Keratinocyte (primary cell): ENCODE results near the gene SMTN. TPM values are rescaled to one million over a fixed set of nuclear protein-coding genes. Genes with fewer than 3 reads are reported as not detected.
"Not testable (repeated sequence)": the region's sequence is repeated elsewhere in the genome, so short reads cannot be mapped to it uniquely, and the experiment has no call there.

Experiments
- DNase-seq: peaks from one replicate; pipeline ENCODE4 v3.0.0-alpha.2; 2011; ENCODE audit warnings: low read depth, missing footprints, low spot score
- FAIRE-seq: peaks from 2 replicates; lab custom pipeline; 2011; peaks lifted over from hg19 to GRCh38; lab: Jason Lieb, UNC
- H2AFZ ChIP-seq: 2 replicates; pipeline ENCODE4 v1.6.0; 2012; ENCODE audit warnings: low read length, control low read depth, inconsistent platforms; ENCODE audit not compliant: control insufficient read depth
- H3K27ac ChIP-seq: 2 replicates; pipeline ENCODE4 v1.5.1; 2011; ENCODE audit warnings: low read length; ENCODE audit not compliant: control insufficient read depth, insufficient read depth
- H3K27me3 ChIP-seq: 3 replicates; pipeline ENCODE4 v1.6.0; 2011; ENCODE audit warnings: low read length; ENCODE audit not compliant: control insufficient read depth, insufficient read depth; ENCODE audit errors: extremely low read depth
- H3K36me3 ChIP-seq, 2 experiments: 2 replicates in 1 of 2; 3 replicates in 1 of 2; pipeline ENCODE4 v1.5.1; 2011; ENCODE audit warnings: low read length in 2 of 2, mild to moderate bottlenecking in 1 of 2; ENCODE audit not compliant: control insufficient read depth in 2 of 2, insufficient read depth in 2 of 2; ENCODE audit errors: extremely low read depth in 1 of 2
- H3K4me1 ChIP-seq: 3 replicates; pipeline ENCODE4 v1.5.1; 2011; ENCODE audit warnings: low read length; ENCODE audit not compliant: control insufficient read depth, insufficient read depth; ENCODE audit errors: extremely low read depth
- H3K4me2 ChIP-seq: 3 replicates; pipeline ENCODE4 v1.6.0; 2011; ENCODE audit warnings: low read depth, low read length; ENCODE audit not compliant: control insufficient read depth, insufficient read depth; ENCODE audit errors: extremely low read depth
- H3K4me3 ChIP-seq, 3 experiments: fragments of 200-600 bp in 1 of 3; sonication (generic) in 1 of 3; 2 replicates in 2 of 3; 3 replicates in 1 of 3; pipeline ENCODE4 v1.5.1; 2011 to 2016; ENCODE audit warnings: low read length in 3 of 3, mild to moderate bottlenecking in 3 of 3, control low read depth in 2 of 3, inconsistent platforms in 1 of 3, low read depth in 1 of 3, mixed read lengths in 1 of 3, mixed run types in 1 of 3, moderate library complexity in 1 of 3; ENCODE audit not compliant: control insufficient read depth in 2 of 3, insufficient read depth in 2 of 3; ENCODE audit errors: extremely low read depth in 1 of 3
- H3K79me2 ChIP-seq: 2 replicates; pipeline ENCODE4 v1.6.0; 2012; ENCODE audit warnings: low read length; ENCODE audit not compliant: control insufficient read depth, insufficient read depth
- H3K9ac ChIP-seq: 3 replicates; pipeline ENCODE4 v1.6.0; 2011; ENCODE audit warnings: low read length; ENCODE audit not compliant: control insufficient read depth, insufficient read depth; ENCODE audit errors: extremely low read depth
- H3K9me1 ChIP-seq: 3 replicates; pipeline ENCODE4 v1.6.0; 2011; ENCODE audit warnings: low read length; ENCODE audit not compliant: control insufficient read depth, insufficient read depth; ENCODE audit errors: extremely low read depth
- H3K9me3 ChIP-seq: 2 replicates; pipeline ENCODE4 v1.5.1; 2012; ENCODE audit warnings: low read depth, low read length; ENCODE audit not compliant: control insufficient read depth
- H4K20me1 ChIP-seq: 3 replicates; pipeline ENCODE4 v1.6.0; 2011; ENCODE audit warnings: low read length; ENCODE audit not compliant: control insufficient read depth, insufficient read depth; ENCODE audit errors: extremely low read depth
- EZH2 ChIP-seq: IDR thresholded peaks from one replicate; pipeline ENCODE4 v1.6.1; 2012; ENCODE audit warnings: inconsistent platforms, mild to moderate bottlenecking, low read length, moderate library complexity
- dilution Hi-C: fragments of 300-500 bp; cut with MboI; formaldehyde crosslinking; loops from one replicate; pipeline ENCODE4 v1.7.0; 2020; ENCODE audit warnings: low sequenced_read_pairs; ENCODE audit not compliant: extremely low pct_ligation_motif_present
- polyA plus RNA-seq, 5 experiments: library from polyadenylated mRNA; depleted of rRNA in 3 of 5; stranded (reverse) in 3 of 5; stranded (forward) in 1 of 5; unstranded in 1 of 5; fragments of >200 nt; gene quantifications; 1 replicate in 1 of 5; 2 replicates in 3 of 5; 3 replicates in 1 of 5; pipeline versions ENCODE4 v1.2.1 to v1.2.3, GENCODE V29; 2011 to 2012; ENCODE audit warnings: missing spikeins in 2 of 5, low read depth in 1 of 5, low replicate concordance in 1 of 5
- TF ChIP-seq, protein P1 (sequence below), 3 experiments: IDR thresholded peaks in 1 of 3; conservative IDR thresholded peaks in 1 of 3; optimal IDR thresholded peaks in 1 of 3; 2 replicates in 2 of 3; 3 replicates in 1 of 3; pipeline versions ENCODE3 to v1.5.1; 2011; ENCODE audit warnings: low read length in 3 of 3, mild to moderate bottlenecking in 3 of 3, moderate library complexity in 2 of 3, control low read depth in 1 of 3, inconsistent platforms in 1 of 3; ENCODE audit not compliant: insufficient read depth in 2 of 3; ENCODE audit errors: extremely low read depth in 1 of 3

SMTN gene
- polyA plus RNA-seq, 1 donor (not counting 4 experiments of a cell fraction or from before 2014, with no cell fraction given), result 61.2 TPM

DNA sequence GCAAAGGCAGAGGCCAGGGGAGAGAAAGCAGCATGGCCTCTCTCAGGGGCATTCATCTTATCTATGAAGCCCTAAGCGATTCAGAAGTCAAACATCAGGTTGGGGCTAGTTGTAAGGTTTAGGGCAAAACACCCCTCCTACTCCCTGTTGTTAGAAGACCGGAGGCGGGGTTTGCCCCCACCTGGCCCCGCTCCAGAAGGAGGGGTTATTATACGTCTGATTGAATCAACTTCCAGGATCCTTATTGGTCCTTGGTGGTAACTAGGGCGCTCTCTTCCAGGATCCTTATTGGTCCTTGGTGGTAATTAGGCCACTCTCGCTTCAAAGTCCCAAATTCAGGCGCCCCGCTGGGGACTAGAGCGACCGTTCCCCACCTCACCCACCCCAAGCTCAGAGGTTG, 12.1 kb upstream of the SMTN start:
- no peak overlapping the region for H3K27ac ChIP-seq
- FAIRE-seq (no peak), DNase-seq (no peak)
- no peak for TF ChIP-seq EZH2
- TF ChIP-seq, protein P1, sequence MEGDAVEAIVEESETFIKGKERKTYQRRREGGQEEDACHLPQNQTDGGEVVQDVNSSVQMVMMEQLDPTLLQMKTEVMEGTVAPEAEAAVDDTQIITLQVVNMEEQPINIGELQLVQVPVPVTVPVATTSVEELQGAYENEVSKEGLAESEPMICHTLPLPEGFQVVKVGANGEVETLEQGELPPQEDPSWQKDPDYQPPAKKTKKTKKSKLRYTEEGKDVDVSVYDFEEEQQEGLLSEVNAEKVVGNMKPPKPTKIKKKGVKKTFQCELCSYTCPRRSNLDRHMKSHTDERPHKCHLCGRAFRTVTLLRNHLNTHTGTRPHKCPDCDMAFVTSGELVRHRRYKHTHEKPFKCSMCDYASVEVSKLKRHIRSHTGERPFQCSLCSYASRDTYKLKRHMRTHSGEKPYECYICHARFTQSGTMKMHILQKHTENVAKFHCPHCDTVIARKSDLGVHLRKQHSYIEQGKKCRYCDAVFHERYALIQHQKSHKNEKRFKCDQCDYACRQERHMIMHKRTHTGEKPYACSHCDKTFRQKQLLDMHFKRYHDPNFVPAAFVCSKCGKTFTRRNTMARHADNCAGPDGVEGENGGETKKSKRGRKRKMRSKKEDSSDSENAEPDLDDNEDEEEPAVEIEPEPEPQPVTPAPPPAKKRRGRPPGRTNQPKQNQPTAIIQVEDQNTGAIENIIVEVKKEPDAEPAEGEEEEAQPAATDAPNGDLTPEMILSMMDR (optimal IDR thresholded peaks at IDR 0.05 in 1 of 3, IDR thresholded peaks at IDR 0.05 in 1 of 3, conservative IDR thresholded peaks at IDR 0.05 in 1 of 3; ENCODE audit: extremely low read depth in 1 of 3, insufficient read depth in 2 of 3, low read length in 3 of 3), result no peak
- H3K9me1 ChIP-seq, result no peaks in the 10 kb centered on the region
- no peak overlapping the region for H3K4me2 ChIP-seq
- peaks cover 8% of the 10 kb centered on the region for H3K4me1 ChIP-seq
- no peaks in the 10 kb centered on the region for H3K36me3 ChIP-seq
- H3K79me2 ChIP-seq, result no peaks in the 10 kb centered on the region
- dilution Hi-C loops, result loop anchor here (25.0 kb wide), 1 partner anchor 107 kb away; the partner anchor contains the start of genes MORC2 and TUG1
- no peak overlapping the region for H2AFZ ChIP-seq
- H3K27me3 ChIP-seq, result no peaks in the 10 kb centered on the region
- H4K20me1 ChIP-seq, result no peaks in the 10 kb centered on the region
- H3K9ac ChIP-seq, result no peak overlapping the region
- no peak overlapping the region for H3K4me3 ChIP-seq
- H3K9me3 ChIP-seq, result no peaks in the 10 kb centered on the region

GRCh38 chr22:31069691-31070314, 11.3 kb upstream of the SMTN start:
- H3K4me1 ChIP-seq, FAIRE-seq, H3K4me3 ChIP-seq, H4K20me1 ChIP-seq, H3K79me2 ChIP-seq, H3K27me3 ChIP-seq, H3K9me3 ChIP-seq, H3K36me3 ChIP-seq, DNase-seq, H3K9ac ChIP-seq, H3K27ac ChIP-seq, H3K9me1 ChIP-seq, H3K4me2 ChIP-seq, H2AFZ ChIP-seq: not testable (repeated sequence)
- dilution Hi-C loops, result loop anchor here (25.0 kb wide), 1 partner anchor 108 kb away; the partner anchor contains the start of genes MORC2 and TUG1

GRCh38 chr22:31073125-31073524, 8.0 kb upstream of the SMTN start:
- H3K4me1 ChIP-seq, result peaks cover 14% of the 10 kb centered on the region
- dilution Hi-C loops, result loop anchor here (25.0 kb wide), 1 partner anchor 111 kb away; the partner anchor contains the start of genes MORC2 and TUG1
- not testable (repeated sequence) for H3K27ac ChIP-seq, H3K4me3 ChIP-seq, H3K27me3 ChIP-seq, H3K79me2 ChIP-seq, H4K20me1 ChIP-seq, H3K4me2 ChIP-seq, FAIRE-seq, H2AFZ ChIP-seq, H3K9me1 ChIP-seq, H3K9me3 ChIP-seq, DNase-seq, H3K36me3 ChIP-seq, H3K9ac ChIP-seq

- dilution Hi-C loops, result loop anchor here (25.0 kb wide), 1 partner anchor 111 kb away; the partner anchor contains the start of genes MORC2 and TUG1
- not testable (repeated sequence) for FAIRE-seq, H3K9ac ChIP-seq, H3K4me3 ChIP-seq, H3K27me3 ChIP-seq, H3K9me1 ChIP-seq, H3K4me2 ChIP-seq, H3K79me2 ChIP-seq, H4K20me1 ChIP-seq, H2AFZ ChIP-seq, H3K36me3 ChIP-seq, DNase-seq, H3K9me3 ChIP-seq, H3K27ac ChIP-seq
- H3K4me1 ChIP-seq, result peaks cover 17% of the 10 kb centered on the region
Observed at GRCh38 chr22:31073545-31074145, 7.5 kb upstream of the SMTN start.
